Stimulated activated naive CD8-positive, alpha-beta T cell treated with anti-CD3 and anti-CD28 coated beads, Interleukin-15, Interleukin-2, amounts not matched to agents 100 ng/mL and 50 ng/mL, for 24 hours (primary cell): ENCODE measurements around the gene SELENOS.

Experiments used
- H3K27ac Mint-ChIP-seq: one replicate; pipeline ENCODE4 v1.8.0; 2021; ENCODE audit warnings: mild to moderate bottlenecking, mixed read lengths
- H3K27me3 Mint-ChIP-seq: one replicate; pipeline ENCODE4 v1.8.0; 2021; ENCODE audit warnings: mixed read lengths
- H3K36me3 Mint-ChIP-seq: one replicate; pipeline ENCODE4 v1.8.0; 2021; ENCODE audit warnings: low read depth, mixed read lengths
- H3K4me1 Mint-ChIP-seq: one replicate; pipeline ENCODE4 v1.8.0; 2021; ENCODE audit warnings: low read depth, mixed read lengths
- H3K4me3 Mint-ChIP-seq: one replicate; pipeline ENCODE4 v1.8.0; 2021; ENCODE audit warnings: mild to moderate bottlenecking, mixed read lengths
- H3K9me3 Mint-ChIP-seq: one replicate; pipeline ENCODE4 v1.8.0; 2021; ENCODE audit warnings: mixed read lengths

The SELENOS gene

GRCh38 chr15:101272584-101272983 is 4.7 kb downstream of the SELENOS start:
- Mint-ChIP-seq H3K27me3 (no peaks in the 10 kb centered on the region), H3K4me1 (peaks cover 24% of the 10 kb centered on the region), H3K27ac (no peak overlapping the region), H3K36me3 (peaks cover 59% of the 10 kb centered on the region), H3K9me3 (no peaks in the 10 kb centered on the region), H3K4me3 (no peak overlapping the region)

DNA sequence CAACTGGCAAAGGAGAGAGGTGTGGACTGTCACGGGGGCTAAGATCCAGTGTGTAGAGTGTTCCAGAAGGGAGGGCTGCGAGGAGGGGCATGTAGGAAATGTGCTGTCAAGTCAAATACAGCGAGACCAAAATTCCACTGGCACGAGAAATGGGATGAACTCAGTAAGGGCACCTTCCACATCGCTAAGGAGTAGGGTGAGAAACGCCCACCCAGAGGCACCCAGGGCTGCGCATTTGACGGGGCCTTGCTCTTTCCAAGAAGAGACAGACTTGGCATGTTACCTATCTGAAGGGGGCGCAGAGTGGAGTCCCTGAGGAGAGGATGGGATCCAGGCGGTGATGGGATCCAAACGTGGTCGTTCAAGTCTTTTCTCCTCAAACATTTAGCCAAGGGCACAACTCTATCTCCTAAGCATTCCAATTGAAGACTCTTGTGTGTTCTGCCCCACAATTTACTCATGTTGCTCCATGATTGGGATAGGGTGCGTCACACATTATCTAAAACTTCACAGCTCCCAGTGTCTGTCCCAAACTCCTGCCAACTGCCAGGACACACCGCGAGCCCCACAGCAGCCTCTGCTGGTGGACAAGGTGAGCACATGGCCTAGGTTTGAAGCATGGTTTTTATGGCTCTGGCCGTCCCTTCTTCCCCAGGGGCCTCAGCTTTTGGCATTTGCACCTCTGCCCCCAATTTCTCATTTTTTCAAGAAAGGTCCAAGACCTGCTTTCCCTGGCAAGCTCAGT is 7.6 kb downstream of the SELENOS start:
- Mint-ChIP-seq H3K9me3 (no peaks in the 10 kb centered on the region), H3K4me3 (no peak overlapping the region), H3K27ac (no peak overlapping the region), H3K4me1 (peaks cover under 1% of the 10 kb centered on the region), H3K27me3 (no peaks in the 10 kb centered on the region), H3K36me3 (peaks cover 50% of the 10 kb centered on the region)

GRCh38 chr15:101267320-101268104 is 9.8 kb downstream of the SELENOS start:
- no peaks in the 10 kb centered on the region for H3K27me3 Mint-ChIP-seq
- no peaks in the 10 kb centered on the region for H3K9me3 Mint-ChIP-seq
- no peak overlapping the region for H3K4me3 Mint-ChIP-seq
- H3K36me3 Mint-ChIP-seq = peaks cover 30% of the 10 kb centered on the region
- H3K4me1 Mint-ChIP-seq = peaks cover 10% of the 10 kb centered on the region
- H3K27ac Mint-ChIP-seq = no peak overlapping the region

DNA sequence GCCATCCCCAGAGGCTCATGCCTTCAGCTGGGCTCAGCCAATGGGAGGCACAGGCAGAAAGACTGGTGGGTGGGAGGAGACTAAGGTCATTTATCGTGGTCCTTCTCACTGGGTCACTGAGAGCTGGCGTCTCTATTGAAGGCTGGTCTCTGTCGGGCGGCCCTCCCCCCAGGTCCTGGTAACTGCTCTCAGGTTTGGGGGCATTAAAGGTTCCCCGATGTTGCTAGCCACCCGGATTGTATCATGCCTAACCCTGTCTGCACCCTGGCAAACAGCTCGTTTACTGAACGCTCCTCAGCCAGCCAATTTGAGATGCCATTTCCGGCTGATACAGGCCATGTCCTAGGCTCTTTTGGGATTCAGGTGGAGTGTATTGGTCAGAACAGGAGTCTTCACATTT is 10.5 kb downstream of the SELENOS start:
- Mint-ChIP-seq H3K27ac (no peak overlapping the region), H3K27me3 (no peaks in the 10 kb centered on the region), H3K4me1 (peaks cover 10% of the 10 kb centered on the region), H3K4me3 (no peak overlapping the region), H3K36me3 (peaks cover 23% of the 10 kb centered on the region), H3K9me3 (no peaks in the 10 kb centered on the region)

DNA sequence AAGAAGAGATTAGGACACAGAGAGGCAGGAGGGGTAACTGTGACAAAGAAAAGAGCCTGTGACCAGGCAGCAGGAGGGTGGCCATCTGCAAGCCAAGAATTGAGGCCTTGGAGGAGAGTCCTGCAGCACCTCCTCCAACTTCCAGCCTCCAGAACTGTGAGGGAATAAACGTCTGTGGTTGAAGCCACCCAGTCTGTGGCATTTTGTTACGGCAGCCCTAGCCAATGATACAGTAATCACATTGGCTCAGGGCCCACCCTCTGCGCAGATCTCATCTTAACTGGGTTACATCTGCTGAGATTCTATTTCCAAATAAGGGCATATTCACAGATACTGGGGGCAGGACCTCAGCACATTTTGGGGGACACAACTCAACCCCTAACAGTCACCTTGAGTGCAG is 11.3 kb downstream of the SELENOS start:
- Mint-ChIP-seq H3K36me3 (peaks cover 16% of the 10 kb centered on the region), H3K27me3 (no peaks in the 10 kb centered on the region), H3K27ac (no peak overlapping the region), H3K4me3 (no peak overlapping the region), H3K9me3 (no peaks in the 10 kb centered on the region), H3K4me1 (peaks cover 10% of the 10 kb centered on the region)

DNA sequence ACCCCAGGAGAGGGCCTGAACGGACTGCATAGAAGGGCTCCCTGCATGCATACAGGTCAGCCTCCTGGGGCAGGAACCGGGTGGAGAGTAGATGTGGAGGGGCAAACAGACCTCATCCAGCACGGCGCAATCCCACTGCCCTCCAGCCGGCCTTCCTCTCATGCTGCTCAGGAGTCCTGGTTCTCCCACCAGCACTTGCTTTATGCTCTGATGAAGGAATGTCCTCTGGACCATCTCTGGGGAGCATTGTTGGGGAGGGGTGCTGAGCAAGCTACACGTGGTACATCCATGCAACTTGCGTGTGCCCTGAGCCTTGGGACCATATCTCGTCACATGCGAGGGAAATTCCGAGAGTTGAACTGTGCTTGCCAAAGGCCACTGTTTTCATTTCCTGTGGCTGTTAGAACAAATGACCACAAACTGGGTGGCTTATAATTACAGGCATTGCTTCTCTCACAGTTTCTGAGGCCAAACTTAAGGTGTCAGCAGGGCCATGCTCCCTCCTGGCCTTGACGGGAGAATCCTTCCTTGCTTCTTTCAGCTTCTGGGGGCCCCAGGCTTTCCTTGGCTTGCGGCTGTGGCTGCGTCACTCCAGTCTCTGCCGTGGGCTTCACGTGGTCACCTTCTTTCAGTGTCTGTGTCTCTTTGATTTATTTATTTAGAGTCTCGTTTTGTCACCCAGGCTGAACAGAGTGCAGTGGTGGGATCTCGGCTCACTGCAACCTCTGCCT is 12.2 kb downstream of the SELENOS start:
- peaks cover 10% of the 10 kb centered on the region for H3K4me1 Mint-ChIP-seq
- H3K9me3 Mint-ChIP-seq = no peaks in the 10 kb centered on the region
- H3K27me3 Mint-ChIP-seq = peaks cover 2% of the 10 kb centered on the region
- no peak overlapping the region for H3K4me3 Mint-ChIP-seq
- peaks cover 11% of the 10 kb centered on the region for H3K36me3 Mint-ChIP-seq
- no peak overlapping the region for H3K27ac Mint-ChIP-seq

- Mint-ChIP-seq H3K4me1 (peaks cover 10% of the 10 kb centered on the region), H3K4me3 (no peak overlapping the region), H3K9me3 (no peaks in the 10 kb centered on the region), H3K27me3 (peaks cover 5% of the 10 kb centered on the region), H3K27ac (no peak overlapping the region), H3K36me3 (peaks cover 2% of the 10 kb centered on the region)
These were observed 13.3 kb downstream of the SELENOS start for GRCh38 chr15:101264011-101264410.

DNA sequence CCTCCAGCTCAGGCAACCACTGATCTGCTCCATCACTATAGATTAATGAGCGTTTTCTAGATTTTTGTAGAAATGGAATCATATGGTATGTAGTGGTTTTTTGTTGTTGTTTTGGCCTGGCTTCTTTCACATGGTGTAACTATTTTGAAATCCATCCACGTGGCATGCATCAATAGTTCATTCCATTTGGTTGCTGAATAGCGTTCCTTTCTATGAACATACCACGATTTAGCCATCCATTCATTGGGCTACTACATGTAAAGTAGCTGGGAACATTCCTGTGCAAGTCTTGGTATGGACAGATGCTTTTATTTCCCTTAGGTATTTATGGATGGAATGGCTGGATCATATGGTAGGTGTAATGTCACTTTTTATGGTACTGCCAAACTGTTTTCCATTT is 14.7 kb downstream of the SELENOS start:
- Mint-ChIP-seq H3K9me3 (no peaks in the 10 kb centered on the region), H3K4me1 (peaks cover 10% of the 10 kb centered on the region), H3K27ac (no peak overlapping the region), H3K36me3 (no peaks in the 10 kb centered on the region), H3K27me3 (peaks cover 5% of the 10 kb centered on the region), H3K4me3 (no peak overlapping the region)

DNA sequence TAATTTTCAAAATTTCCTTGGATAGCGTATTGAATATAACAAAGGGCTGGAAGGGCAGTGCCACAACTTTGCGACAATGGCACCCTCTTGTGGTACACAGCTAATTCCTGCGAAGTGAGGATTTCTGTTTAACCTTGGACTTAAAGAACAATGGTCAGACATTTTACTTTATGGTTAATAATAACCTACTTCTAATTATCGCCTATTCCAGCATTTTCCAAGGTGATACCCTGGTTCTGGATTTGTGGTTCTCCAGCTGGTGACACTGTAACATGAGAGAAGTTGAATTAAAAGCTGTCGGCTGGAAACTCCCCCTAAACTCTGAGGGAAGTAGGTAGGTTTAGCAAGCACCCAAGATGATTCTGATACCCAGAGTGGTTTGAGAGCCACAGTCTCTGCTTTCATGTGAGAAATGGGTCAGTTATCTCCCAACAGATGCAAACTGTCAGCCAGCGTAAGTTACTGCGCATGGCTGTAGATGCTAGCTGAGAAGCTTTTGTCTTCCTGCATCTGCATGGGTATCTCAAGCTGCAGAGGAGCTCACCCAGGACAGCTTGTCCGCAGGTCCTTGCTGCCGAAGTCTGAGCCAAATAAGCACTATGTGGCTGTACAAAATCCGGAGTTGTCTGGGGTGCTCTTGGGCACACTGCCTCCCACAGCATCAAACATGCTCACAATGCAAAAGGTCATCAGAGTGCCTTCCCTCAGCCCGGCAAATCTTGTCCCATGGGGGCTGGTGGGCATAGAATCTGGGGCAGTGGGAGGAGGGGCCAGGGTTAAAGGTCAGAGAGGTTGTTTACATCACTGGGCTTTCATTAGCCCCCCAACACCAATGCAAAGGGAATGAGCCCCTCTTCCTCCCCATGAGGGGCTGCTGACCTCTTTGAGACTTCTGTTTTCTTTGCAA is 18.8 kb downstream of the SELENOS start:
- H3K27ac Mint-ChIP-seq = peak overlapping the region; percentile 40
- H3K36me3 Mint-ChIP-seq = no peaks in the 10 kb centered on the region
- peaks cover 26% of the 10 kb centered on the region for H3K4me1 Mint-ChIP-seq
- H3K9me3 Mint-ChIP-seq = no peaks in the 10 kb centered on the region
- no peak overlapping the region for H3K4me3 Mint-ChIP-seq
- H3K27me3 Mint-ChIP-seq = peaks cover 5% of the 10 kb centered on the region

- no peaks in the 10 kb centered on the region for H3K36me3 Mint-ChIP-seq
- no peaks in the 10 kb centered on the region for H3K9me3 Mint-ChIP-seq
- peaks cover 33% of the 10 kb centered on the region for H3K4me1 Mint-ChIP-seq
- no peak overlapping the region for H3K4me3 Mint-ChIP-seq
- peaks cover 5% of the 10 kb centered on the region for H3K27me3 Mint-ChIP-seq
- H3K27ac Mint-ChIP-seq = no peak overlapping the region
These were observed 20.5 kb downstream of the SELENOS start for GRCh38 chr15:101256757-101257156.

DNA sequence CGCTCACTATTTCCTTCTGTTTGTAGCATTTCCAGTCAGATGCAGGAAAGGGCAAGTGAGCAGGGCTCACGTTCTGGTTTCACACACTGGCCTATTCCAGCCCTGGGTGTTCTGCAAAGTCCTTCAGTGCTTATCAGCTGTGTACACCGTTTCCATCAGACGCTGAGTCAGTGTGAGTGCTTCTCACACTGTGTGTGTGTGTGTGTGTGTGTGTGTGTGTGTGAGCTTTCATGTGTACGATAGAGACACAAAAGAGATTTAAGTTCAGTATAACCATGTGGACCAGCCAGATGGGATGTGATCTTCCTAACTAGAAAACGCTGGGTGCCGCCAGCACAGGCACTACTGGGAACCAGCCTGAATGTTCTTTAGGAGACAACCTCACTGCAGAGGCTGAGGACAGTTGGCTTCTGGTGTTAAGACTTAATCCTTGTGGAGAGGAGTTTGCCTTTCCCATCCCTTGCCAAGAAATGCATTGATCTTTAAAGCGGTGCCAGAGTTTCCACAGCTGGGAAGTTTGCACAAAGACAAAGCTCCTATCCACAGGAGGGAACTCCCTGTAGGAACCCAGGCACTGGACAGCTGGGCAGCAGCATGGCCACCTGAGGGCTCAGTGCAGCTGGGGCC is 21.6 kb downstream of the SELENOS start:
- Mint-ChIP-seq H3K27me3 (peaks cover 5% of the 10 kb centered on the region), H3K27ac (no peak overlapping the region), H3K4me1 (peaks cover 33% of the 10 kb centered on the region), H3K36me3 (no peaks in the 10 kb centered on the region), H3K9me3 (no peaks in the 10 kb centered on the region), H3K4me3 (no peak overlapping the region)

DNA sequence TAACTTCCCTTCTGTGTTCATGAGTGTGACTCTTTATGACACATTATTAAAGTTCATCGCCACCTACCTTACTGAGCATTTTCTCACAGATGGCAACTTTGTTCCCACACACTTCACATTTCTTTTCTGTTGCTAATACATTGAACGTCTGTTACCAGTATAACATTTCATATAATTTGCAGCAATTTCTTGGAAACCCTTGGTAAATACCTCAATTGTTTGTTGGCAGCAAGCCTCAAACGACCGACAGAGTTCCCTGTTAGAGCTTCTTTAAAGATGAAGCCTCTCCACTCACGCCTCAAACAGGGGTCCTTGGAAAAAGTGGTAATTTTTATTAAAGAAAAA is 22.3 kb downstream of the SELENOS start:
- Mint-ChIP-seq H3K27me3 (peaks cover 2% of the 10 kb centered on the region), H3K4me1 (peaks cover 40% of the 10 kb centered on the region), H3K36me3 (peaks cover 6% of the 10 kb centered on the region), H3K27ac (no peak overlapping the region), H3K9me3 (no peaks in the 10 kb centered on the region), H3K4me3 (no peak overlapping the region)

DNA sequence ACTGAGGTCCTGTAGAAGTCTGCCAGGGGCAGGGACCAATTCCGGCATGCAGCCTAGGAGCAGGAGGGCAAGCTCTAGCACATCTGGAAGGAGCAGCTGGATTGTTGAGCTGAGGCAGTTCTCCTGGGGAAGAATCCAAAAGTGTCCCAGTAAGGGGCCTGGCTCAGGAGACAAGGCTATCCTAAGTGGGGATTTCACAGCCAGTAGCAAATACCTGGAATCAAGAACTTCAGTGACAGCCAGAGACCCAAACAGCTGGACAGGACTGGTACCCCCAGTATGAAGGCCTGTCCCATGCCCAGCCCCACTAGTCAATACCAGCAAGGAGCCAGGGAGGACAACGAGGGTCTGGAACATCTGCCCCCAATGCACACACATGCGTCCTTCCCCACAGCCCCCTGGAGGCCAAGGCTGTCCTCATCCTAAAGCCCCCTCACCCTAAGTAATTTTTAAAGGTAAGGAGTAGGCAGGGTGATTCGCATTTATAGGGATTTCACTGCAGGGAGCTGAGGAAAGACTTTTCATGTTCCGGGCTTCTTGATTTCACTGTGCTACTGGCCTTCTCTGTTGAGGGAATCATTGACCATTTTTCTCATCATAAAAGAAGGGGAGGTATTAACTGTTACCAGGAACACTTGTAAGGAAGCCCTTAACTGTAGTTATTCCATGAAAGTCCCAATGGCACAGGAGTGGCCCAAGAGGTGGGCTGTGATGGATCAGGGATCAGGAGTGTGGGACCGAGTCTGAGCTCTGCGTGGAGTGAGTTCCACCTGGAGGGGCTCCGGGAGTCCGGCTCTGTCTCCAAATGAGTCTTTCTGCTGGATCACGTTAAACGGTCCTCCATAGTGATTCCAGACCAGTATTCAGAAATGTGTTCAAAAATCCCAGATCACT is 22.9 kb downstream of the SELENOS start:
- H3K4me3 Mint-ChIP-seq = no peak overlapping the region
- no peak overlapping the region for H3K27ac Mint-ChIP-seq
- H3K4me1 Mint-ChIP-seq = peaks cover 46% of the 10 kb centered on the region
- no peaks in the 10 kb centered on the region for H3K27me3 Mint-ChIP-seq
- H3K9me3 Mint-ChIP-seq = no peaks in the 10 kb centered on the region
- H3K36me3 Mint-ChIP-seq = peaks cover 11% of the 10 kb centered on the region
